Measurements from ENCODE around the gene NPEPL1.

NPEPL1 gene

DNA sequence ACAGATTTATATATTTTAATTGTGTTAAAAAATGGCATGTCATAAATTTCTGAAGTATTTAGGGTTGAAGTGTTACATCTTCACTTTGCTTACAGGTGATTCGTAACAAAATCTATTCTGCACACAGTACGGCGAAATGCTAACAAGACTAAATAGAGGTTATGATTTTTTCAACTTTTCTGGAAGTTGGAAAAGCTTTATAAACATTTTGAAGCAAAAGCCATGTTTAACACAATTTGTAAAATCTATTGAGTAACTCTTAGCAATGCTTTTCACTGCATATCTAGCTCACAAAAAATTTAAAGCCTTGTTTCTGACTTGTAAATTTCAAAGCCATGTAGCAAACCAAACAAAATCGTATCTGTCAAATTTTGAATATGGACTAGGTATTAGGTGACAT is 38.3 kb upstream of the NPEPL1 start:
- DNase-seq (ENCODE audit: low spot score) = no peak
- TF ChIP-seq, protein P1, sequence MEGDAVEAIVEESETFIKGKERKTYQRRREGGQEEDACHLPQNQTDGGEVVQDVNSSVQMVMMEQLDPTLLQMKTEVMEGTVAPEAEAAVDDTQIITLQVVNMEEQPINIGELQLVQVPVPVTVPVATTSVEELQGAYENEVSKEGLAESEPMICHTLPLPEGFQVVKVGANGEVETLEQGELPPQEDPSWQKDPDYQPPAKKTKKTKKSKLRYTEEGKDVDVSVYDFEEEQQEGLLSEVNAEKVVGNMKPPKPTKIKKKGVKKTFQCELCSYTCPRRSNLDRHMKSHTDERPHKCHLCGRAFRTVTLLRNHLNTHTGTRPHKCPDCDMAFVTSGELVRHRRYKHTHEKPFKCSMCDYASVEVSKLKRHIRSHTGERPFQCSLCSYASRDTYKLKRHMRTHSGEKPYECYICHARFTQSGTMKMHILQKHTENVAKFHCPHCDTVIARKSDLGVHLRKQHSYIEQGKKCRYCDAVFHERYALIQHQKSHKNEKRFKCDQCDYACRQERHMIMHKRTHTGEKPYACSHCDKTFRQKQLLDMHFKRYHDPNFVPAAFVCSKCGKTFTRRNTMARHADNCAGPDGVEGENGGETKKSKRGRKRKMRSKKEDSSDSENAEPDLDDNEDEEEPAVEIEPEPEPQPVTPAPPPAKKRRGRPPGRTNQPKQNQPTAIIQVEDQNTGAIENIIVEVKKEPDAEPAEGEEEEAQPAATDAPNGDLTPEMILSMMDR (IDR thresholded peaks at IDR 0.05; ENCODE audit: extremely low read depth, missing control alignments) = no peak

DNA sequence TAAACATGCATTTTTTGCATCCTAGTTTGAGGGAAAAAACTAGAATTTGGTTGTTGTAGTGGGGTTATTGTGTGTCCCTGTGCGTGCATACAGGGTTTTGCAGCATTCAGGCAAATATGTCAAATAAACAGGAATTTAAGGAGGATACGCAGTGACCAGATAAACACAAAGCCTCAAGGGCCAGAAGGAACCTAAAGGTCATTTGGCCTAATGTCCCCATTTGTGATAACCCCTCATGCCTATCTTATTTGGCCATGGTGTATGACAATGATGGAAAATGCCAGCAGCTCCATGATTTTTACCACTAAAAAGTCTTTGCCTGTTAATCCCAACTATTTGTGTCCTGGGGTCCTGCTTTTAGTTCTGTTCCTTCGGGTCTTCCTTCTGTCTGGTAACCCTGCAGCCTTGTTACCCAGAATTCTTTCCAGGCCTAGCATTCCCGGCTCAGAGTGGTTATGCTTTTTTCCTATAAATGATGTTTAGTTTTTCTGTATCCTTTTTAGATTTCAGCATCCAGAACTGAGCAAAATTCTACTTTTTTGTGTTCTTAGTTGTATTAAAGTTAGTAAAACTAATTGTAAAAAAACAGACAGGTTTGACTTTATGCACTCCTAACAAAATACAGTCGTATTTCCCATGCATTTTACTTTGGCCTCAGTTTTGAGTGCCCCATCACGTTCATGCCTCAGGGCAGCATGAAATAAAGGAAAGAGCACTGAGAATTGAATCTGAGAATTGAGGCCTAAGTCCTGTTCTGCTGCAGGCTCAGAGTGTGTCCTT is 37.1 kb upstream of the NPEPL1 start:
- TF ChIP-seq, protein P1 (IDR thresholded peaks at IDR 0.05; ENCODE audit: extremely low read depth, missing control alignments) = no peak
- DNase-seq (ENCODE audit: low spot score) = no peak

DNA sequence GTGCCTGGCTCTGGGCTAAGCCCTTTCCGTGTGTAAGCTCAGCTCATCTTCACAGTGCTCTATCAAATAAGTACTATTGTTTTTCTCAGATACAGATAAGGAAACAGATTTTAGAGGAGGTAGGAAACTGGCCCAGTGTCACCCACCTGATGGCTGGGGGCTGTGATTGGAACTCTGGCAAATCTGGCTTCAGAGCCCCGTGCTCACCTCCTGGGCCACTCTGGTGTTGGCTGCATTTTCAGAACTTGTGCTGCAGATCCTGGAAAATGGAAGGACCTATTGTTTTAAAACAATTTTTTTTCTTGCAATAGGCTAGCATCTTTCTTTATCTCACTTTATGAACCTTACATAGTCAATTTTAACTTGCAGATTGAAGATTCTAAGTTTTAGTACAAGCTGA is 35.8 kb upstream of the NPEPL1 start:
- no peak for DNase-seq (ENCODE audit: low spot score)
- TF ChIP-seq, protein P1 (IDR thresholded peaks at IDR 0.05; ENCODE audit: extremely low read depth, missing control alignments) = no peak

DNA sequence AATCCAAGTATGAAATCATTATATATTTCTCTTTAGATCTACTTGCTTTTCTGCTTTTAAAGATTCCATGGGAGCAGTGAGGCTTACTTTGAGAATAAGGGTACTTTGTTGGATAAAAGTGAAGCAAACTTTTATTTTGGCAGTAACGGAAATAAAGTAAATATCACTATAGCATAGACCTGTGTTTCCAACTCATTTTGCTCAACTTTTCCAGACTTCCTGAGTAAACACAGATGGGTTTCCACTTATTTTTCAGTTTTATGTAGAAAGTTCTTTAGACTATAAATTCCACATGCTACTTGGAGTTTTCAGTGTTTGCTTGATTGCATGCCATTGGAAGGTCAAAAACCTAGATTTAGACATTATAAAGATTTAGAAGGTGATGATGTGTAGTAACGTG is 35.3 kb upstream of the NPEPL1 start:
- DNase-seq (ENCODE audit: low spot score) = no peak
- TF ChIP-seq, protein P1 (IDR thresholded peaks at IDR 0.05; ENCODE audit: extremely low read depth, missing control alignments) = no peak

DNA sequence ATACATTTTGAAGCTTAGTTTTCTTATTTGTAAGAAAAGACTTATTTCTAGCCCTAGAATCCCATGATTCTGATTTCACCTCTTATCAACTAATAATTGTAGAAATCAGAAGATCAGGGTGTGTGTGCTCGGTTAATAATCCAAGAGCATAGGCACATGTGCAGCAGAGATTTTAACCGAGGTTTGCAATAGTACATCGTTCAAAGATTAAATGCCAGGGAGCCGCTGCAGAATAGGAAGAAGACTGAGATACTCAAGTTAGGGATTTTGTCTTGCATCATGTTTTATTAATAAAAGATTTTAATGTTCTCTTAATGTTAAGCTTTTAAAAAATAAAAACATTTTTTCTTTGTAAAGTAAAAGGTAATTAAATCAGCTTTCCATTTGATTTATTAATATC is 34.6 kb upstream of the NPEPL1 start:
- TF ChIP-seq, protein P1 (IDR thresholded peaks at IDR 0.05; ENCODE audit: extremely low read depth, missing control alignments) = no peak
- DNase-seq (ENCODE audit: low spot score) = no peak

DNA sequence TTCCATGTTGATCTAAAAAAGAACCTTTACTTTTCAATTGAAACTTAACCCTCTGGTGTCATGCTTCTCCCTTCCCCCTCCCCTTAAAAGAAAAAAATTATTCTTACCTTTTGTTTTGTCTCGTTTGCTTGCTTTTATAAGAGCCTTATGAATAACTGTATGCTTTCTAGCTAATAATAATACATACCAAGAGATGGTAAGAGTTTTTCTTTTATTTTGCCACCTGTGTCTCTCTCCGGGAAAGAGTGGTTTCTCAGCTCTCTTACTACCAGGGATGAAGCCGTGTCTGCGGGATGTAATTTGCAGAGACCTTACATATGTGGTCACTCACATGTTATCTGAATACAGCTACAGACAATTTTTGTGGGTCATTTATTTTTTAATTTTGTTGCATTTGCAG is 33.8 kb upstream of the NPEPL1 start:
- TF ChIP-seq, protein P1 (IDR thresholded peaks at IDR 0.05; ENCODE audit: extremely low read depth, missing control alignments) = no peak
- no peak for DNase-seq (ENCODE audit: low spot score)

DNA sequence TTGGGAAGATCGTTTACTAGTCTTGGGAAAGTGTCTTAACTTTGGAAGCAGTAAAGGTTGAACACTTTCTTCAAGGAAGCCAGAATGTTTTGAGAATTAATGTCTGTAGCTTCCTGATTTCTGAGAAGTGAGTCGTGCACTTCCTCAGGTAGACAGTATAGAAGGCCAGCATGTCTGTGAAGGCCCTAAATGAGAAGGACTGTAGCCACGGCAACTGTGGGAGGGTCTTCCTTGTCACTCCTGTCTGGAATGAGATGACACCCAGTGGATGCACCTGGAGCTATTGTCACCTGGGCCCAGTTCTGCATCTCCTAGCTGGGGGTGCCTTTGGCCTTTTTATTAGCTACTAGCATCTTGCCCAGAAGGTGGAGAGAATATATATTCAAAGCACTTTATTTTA is 32.8 kb upstream of the NPEPL1 start:
- TF ChIP-seq, protein P1 (IDR thresholded peaks at IDR 0.05; ENCODE audit: extremely low read depth, missing control alignments) = no peak
- DNase-seq (ENCODE audit: low spot score) = no peak

All from GM20000 (cell line).